ENCODE results near the gene ELOVL7. TPM values are rescaled to one million over a fixed set of nuclear protein-coding genes. Genes with fewer than 3 reads are reported as not detected.
A peak's percentile ranks its signal among the peaks of the same experiment; 100 is the strongest.

ELOVL7 gene
- total RNA-seq, result 10 to 100 TPM in 2 of 3 donors, 1 to 10 TPM in 1; 8.9 to 33.7 (median 15.9) TPM
- long read RNA-seq, donor 1, transcript ELOVL7-205 (9 exons, 3,994 nt), result major isoform, 6 of 6 reads
- long read RNA-seq, donor 1, partial matches to known transcripts, result 0 of 6 reads
- long read RNA-seq, donor 1, other reads (novel, unspliced or antisense), result 0 of 6 reads
- long read RNA-seq, donor 2, partial matches to known transcripts, result 0 of 5 reads
- long read RNA-seq, donor 2, other reads (novel, unspliced or antisense), result 4 of 5 reads

DNA sequence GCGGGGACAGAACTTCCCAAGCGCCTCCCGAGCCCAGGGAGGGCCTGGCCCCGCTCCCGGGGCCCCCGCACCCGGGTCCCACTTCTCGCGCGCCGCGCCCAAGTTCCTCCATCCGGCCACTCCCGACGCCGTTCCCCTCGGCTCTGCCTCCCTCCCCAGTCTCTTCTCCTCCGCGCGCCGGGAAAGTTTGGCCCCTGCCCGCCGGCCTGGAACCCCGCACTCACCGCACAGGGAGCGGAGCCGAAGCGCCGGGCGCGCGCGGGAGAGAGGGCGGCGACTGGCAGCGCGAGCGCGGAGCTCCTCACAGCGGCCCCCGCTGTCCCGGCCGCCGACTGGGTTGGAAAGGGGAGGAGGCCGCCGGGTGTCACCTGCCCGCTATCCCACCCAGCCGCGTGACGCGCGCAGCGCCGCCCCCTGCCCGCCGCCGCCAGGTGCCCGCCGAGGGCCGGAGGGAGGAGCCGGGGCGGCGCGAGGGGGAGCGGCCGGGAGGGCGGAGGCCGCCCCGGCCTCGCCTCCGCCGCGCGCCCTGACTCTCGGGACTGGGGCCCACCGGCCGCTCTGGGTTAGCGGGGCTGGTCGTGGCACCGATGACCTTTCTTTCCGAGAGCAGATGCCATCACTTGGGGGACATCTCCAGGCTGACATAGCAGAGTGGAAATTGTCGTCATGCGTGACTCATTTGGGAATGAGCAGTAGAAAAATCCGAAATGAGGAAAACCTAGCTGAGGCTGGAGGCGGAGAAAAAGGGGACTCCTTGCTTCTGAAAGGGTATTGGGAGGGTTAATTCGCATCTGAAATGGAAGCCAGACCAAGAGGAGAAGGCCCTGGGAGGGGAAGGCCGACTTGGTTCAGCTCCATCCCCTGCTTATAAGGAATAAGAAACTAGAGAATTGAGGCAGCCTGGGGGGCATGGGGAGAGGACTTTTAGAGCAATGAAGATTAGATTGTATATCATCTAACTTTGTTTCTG, at the start of gene ELOVL7:
ELOVL7 (minus strand) TSS at position 334 of the 970 bp plus-strand sequence. CDS start 56,872 bp downstream, outside the sequence.
- Histone ChIP-seq H3K4me1 (ENCODE audit: low read depth) (no peaks in the 10 kb centered on the region), H3K36me3 (ENCODE audit: low read depth) (no peaks in the 10 kb centered on the region), H3K4me3 (peak within 1 kb of the TSS; percentile 52), H3K9me3 (no peaks in the 10 kb centered on the region)
- DNase-seq (peak; percentile 89 to 92 (median 90)), ATAC-seq (peak; percentile 97)
- intact Hi-C loops (cut with DNase I, micrococcal nuclease), result loop anchor here in 1 of 2 donors (10.0 kb wide), 1 partner anchor 149 kb away; no protein-coding TSS in a partner anchor
- TF ChIP-seq, protein P1, sequence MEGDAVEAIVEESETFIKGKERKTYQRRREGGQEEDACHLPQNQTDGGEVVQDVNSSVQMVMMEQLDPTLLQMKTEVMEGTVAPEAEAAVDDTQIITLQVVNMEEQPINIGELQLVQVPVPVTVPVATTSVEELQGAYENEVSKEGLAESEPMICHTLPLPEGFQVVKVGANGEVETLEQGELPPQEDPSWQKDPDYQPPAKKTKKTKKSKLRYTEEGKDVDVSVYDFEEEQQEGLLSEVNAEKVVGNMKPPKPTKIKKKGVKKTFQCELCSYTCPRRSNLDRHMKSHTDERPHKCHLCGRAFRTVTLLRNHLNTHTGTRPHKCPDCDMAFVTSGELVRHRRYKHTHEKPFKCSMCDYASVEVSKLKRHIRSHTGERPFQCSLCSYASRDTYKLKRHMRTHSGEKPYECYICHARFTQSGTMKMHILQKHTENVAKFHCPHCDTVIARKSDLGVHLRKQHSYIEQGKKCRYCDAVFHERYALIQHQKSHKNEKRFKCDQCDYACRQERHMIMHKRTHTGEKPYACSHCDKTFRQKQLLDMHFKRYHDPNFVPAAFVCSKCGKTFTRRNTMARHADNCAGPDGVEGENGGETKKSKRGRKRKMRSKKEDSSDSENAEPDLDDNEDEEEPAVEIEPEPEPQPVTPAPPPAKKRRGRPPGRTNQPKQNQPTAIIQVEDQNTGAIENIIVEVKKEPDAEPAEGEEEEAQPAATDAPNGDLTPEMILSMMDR (IDR thresholded peaks at IDR 0.05), result no peak

DNA sequence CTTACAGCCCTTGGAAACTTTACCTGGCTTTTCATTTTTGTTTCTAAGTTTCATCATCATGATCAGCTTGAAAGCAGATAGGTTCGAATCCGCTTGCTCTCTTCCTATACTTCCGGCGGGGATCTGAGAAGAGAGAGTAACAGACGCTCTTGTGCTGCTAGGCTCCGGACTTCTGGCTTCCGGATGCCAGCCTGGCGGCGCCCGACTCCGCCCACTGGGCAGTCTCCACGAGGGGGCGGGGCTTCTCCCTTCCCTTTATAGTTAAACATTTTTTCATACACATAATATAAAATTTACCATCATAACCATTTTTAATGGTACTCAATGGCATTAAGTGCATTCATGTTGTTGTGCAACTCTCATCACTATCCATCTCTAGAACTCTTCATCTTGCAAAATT, 49.5 kb upstream of the ELOVL7 start:
- no peaks in the 10 kb centered on the region for H3K4me1 ChIP-seq (ENCODE audit: low read depth)
- intact Hi-C loops (cut with DNase I, micrococcal nuclease), result no loop called here
- DNase-seq (no peak), ATAC-seq (no peak)
- no peak overlapping the region for H3K4me3 ChIP-seq
- TF ChIP-seq, protein P1 (IDR thresholded peaks at IDR 0.05), result no peak
- no peaks in the 10 kb centered on the region for H3K36me3 ChIP-seq (ENCODE audit: low read depth)
- no peaks in the 10 kb centered on the region for H3K9me3 ChIP-seq

DNA sequence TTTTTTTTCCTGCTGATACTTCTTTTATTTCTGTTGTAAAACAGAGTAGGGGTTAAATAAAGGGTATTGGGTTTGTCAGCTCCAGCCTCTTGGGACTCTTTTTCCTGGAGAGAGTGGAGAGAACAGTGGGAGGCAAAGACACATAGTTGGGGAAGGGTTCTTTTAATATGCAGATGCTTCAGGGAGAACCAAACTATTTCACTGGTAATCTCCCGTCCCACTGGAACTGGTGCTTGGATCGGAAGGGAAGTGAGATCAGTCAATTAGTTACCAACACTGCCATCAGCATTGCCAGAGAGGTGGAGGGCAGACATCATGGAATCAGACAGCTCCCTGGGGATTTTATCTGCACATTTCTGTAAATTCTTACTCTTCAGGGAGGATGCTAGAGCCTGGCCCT, 47.6 kb upstream of the ELOVL7 start:
- no peaks in the 10 kb centered on the region for H3K9me3 ChIP-seq
- TF ChIP-seq, protein P1 (IDR thresholded peaks at IDR 0.05), result no peak
- intact Hi-C loops (cut with DNase I, micrococcal nuclease), result no loop called here
- ATAC-seq, result no peak
- H3K36me3 ChIP-seq (ENCODE audit: low read depth), result no peaks in the 10 kb centered on the region
- H3K4me1 ChIP-seq (ENCODE audit: low read depth), result no peaks in the 10 kb centered on the region
- no peak overlapping the region for H3K4me3 ChIP-seq
- no peak for DNase-seq

DNA sequence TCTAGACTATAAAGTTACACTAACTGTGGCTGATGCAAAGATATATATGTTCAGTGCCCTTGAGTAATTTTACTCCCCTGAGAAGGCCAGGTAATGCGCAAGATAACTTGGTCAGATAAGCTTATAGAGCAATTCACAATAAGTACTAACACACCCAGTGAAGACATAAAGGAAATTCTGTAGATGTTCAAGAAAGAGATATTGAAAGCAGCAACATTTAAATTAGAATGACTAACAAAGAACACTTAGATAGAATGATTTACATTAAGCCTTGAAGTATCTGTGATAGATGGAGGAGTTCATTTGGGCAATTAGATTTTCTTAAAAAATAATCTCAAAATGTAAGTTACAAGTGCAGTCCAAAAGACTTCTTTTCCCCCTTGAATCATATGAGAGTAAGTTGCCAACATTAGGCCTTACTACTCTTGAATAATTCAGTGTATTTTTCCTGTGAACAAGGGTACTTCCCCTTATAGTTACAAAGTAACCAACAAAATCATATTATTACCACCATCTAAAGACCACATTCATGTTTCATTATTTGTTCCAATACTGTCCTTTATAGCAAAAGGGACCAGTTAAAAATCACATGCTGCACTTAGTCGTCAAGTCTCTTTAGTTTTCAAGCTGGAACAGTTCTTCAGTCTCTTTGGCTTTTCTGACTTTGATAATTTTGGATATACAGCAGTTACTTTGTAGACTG, 44.4 kb upstream of the ELOVL7 start:
- DNase-seq (no peak), ATAC-seq (no peak)
- TF ChIP-seq, protein P1 (IDR thresholded peaks at IDR 0.05), result no peak
- H3K9me3 ChIP-seq, result no peaks in the 10 kb centered on the region
- no peaks in the 10 kb centered on the region for H3K36me3 ChIP-seq (ENCODE audit: low read depth)
- intact Hi-C loops (cut with DNase I, micrococcal nuclease), result no loop called here
- H3K4me3 ChIP-seq, result no peak overlapping the region
- no peaks in the 10 kb centered on the region for H3K4me1 ChIP-seq (ENCODE audit: low read depth)

DNA sequence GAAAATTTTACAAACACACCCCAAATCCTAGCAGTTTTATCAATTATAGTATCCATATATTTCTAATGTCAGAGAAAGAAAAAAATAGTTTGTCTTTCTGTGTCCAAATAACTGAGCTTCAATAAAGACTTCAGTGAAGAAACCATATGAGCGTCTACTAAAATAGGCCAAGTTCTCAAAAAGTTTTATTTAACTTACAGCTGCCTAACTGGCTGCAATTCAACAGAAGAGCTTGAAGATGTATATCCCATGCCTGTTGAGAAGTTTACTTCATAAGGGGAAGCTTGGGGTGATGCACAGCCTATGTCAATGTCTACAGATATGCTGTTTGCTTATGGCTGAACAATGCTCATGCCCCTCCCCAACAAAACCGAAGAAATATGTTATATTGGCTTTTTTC, 43.7 kb upstream of the ELOVL7 start:
- Histone ChIP-seq H3K4me3 (no peak overlapping the region), H3K4me1 (ENCODE audit: low read depth) (no peaks in the 10 kb centered on the region), H3K9me3 (no peaks in the 10 kb centered on the region), H3K36me3 (ENCODE audit: low read depth) (no peaks in the 10 kb centered on the region)
- intact Hi-C loops (cut with DNase I, micrococcal nuclease), result no loop called here
- TF ChIP-seq, protein P1 (IDR thresholded peaks at IDR 0.05), result no peak
- DNase-seq, result no peak
- ATAC-seq, result no peak
